HCT116 (cell line): ENCODE measurements around the gene SPX. TPM values are rescaled to one million over a fixed set of nuclear protein-coding genes. Genes with fewer than 3 reads are reported as not detected.
A peak's percentile ranks its signal among the peaks of the same experiment; 100 is the strongest.

Experiments used
- ATAC-seq: fragments of 200-7000 bp; cut with Tn5 transposase; 2 replicates; pipeline ENCODE4 v1.9.1; 2020; ENCODE audit warnings: mild to moderate bottlenecking, moderate library complexity
- BruUV-seq: library from RNA; stranded (reverse); fragments of 400-500 nt; replicated peaks from 2 replicates; lab custom pipeline; 2021; lab: Mats Ljungman, UMichigan
- CTCF ChIA-PET: fragments of 300-600 bp; sonication (Branson Sonifier 250); formaldehyde crosslinking; loops from one replicate; lab custom pipeline; 2021; ENCODE audit warnings: antibody characterized with exemption; lab: Charles Lee
- POLR2A ChIA-PET: fragments of 300-600, 350-600 bp; sonication (Branson Sonifier 250); formaldehyde crosslinking; loops from one replicate; lab custom pipeline; 2021; ENCODE audit warnings: antibody characterized with exemption; lab: Charles Lee
- RAD21 ChIA-PET, 2 experiments: fragments of 300-600 bp; sonication (Branson Sonifier 250); formaldehyde crosslinking; loops; one replicate each; lab custom pipeline; 2023; ENCODE audit warnings: low total read pairs in 2 of 2; ENCODE audit not compliant: uncharacterized antibody in 2 of 2, unreplicated experiment in 2 of 2, low non-redundant PET in 1 of 2; lab: Charles Lee
- DNase-seq: peaks from one replicate; pipeline ENCODE4 v3.0.0-alpha.2; 2010; ENCODE audit warnings: low read depth, low spot score
- H2AFZ ChIP-seq: fragments of 200-600 bp; shearing (Covaris generic), sonication (generic); 2 replicates; pipeline ENCODE4 v1.6.1; 2017; ENCODE audit warnings: low read depth, mixed run types, mixed read lengths, antibody characterized with exemption, low read length; ENCODE audit not compliant: poor library complexity, severe bottlenecking
- H3K27ac ChIP-seq: 2 replicates; pipeline ENCODE4 v1.5.1; 2012; ENCODE audit warnings: low read depth, low read length
- H3K27me3 ChIP-seq: fragments of 200-600 bp; sonication (generic); 2 replicates; pipeline ENCODE4 v1.6.1; 2016; ENCODE audit warnings: mixed run types, low read length, mixed read lengths; ENCODE audit not compliant: insufficient read depth
- H3K36me3 ChIP-seq, 2 experiments: fragments of 200-500 bp in 1 of 2; fragments of 200-600 bp in 1 of 2; sonication (Bioruptor generic) in 1 of 2; sonication (generic) in 1 of 2; 2 replicates each; pipeline versions ENCODE4 v1.5.1 to v1.6.1; 2014 to 2016; ENCODE audit warnings: low read length in 2 of 2, inconsistent platforms in 1 of 2, mixed read lengths in 1 of 2, mixed run types in 1 of 2; ENCODE audit not compliant: insufficient read depth in 2 of 2, control insufficient read depth in 1 of 2
- H3K4me1 ChIP-seq, 2 experiments: fragments of 200-600 bp in 1 of 2; sonication (generic) in 1 of 2; 2 replicates each; pipeline versions ENCODE4 v1.5.1 to v1.6.1; 2012 to 2017; ENCODE audit warnings: low read length in 2 of 2, inconsistent platforms in 1 of 2, mild to moderate bottlenecking in 1 of 2, mixed read lengths in 1 of 2, mixed run types in 1 of 2, moderate library complexity in 1 of 2; ENCODE audit not compliant: insufficient read depth in 2 of 2, control insufficient read depth in 1 of 2
- H3K4me2 ChIP-seq: fragments of 200-600 bp; sonication (generic); 2 replicates; pipeline ENCODE4 v1.6.1; 2017; ENCODE audit warnings: mixed run types, low read length, mixed read lengths
- H3K4me3 ChIP-seq, 2 experiments: fragments of 200-600 bp in 1 of 2; sonication (generic) in 1 of 2; replicated peaks in 1 of 2; 2 replicates each; pipeline ENCODE4 v1.5.1; 2011 to 2016; ENCODE audit warnings: low read length in 2 of 2, control low read depth in 1 of 2, low read depth in 1 of 2, mild to moderate bottlenecking in 1 of 2, mixed read lengths in 1 of 2, mixed run types in 1 of 2
- H3K79me2 ChIP-seq: fragments of 200-600 bp; sonication (generic); 2 replicates; pipeline ENCODE4 v1.6.1; 2017; ENCODE audit warnings: mild to moderate bottlenecking, mixed run types, low read length, moderate library complexity, mixed read lengths; ENCODE audit not compliant: insufficient read depth
- H3K9ac ChIP-seq: fragments of 200-600 bp; sonication (generic); 2 replicates; pipeline ENCODE4 v1.6.1; 2016; ENCODE audit warnings: low read length, mixed read lengths
- H3K9me2 ChIP-seq: fragments of 200-600 bp; sonication (generic), shearing (Covaris generic); 2 replicates; pipeline ENCODE4 v1.6.1; 2017; ENCODE audit warnings: mixed run types, mild to moderate bottlenecking, moderate library complexity; ENCODE audit not compliant: insufficient read depth
- H3K9me3 ChIP-seq, 2 experiments: fragments of 200-500 bp in 1 of 2; fragments of 200-600 bp in 1 of 2; sonication (Bioruptor generic) in 1 of 2; sonication (generic) in 1 of 2; 2 replicates each; pipeline ENCODE4 v1.6.1; 2014 to 2017; ENCODE audit warnings: low read length in 2 of 2, mixed read lengths in 2 of 2, inconsistent platforms in 1 of 2, low read depth in 1 of 2, mild to moderate bottlenecking in 1 of 2, mixed run types in 1 of 2, moderate library complexity in 1 of 2; ENCODE audit not compliant: control insufficient read depth in 1 of 2, insufficient read depth in 1 of 2
- H4K20me1 ChIP-seq: fragments of 200-600 bp; sonication (generic), shearing (Covaris generic); 2 replicates; pipeline ENCODE4 v1.6.1; 2017; ENCODE audit warnings: mixed run types, mild to moderate bottlenecking, moderate library complexity; ENCODE audit not compliant: insufficient read depth
- CBX3 ChIP-seq: IDR thresholded peaks from 2 replicates; pipeline ENCODE4 v1.6.1; 2012; ENCODE audit warnings: low read depth
- CEBPB ChIP-seq: IDR thresholded peaks from 2 replicates; pipeline ENCODE4 v1.6.1; 2012; ENCODE audit warnings: low read depth
- EZH2 ChIP-seq: fragments of 200-600 bp; sonication (generic); IDR thresholded peaks from 2 replicates; pipeline ENCODE4 v1.6.1; 2017; ENCODE audit warnings: antibody characterized with exemption, mixed run types
- EZH2phosphoT487 ChIP-seq: fragments of 200-600 bp; IDR thresholded peaks from 2 replicates; pipeline ENCODE4 v1.6.1; 2018; ENCODE audit warnings: antibody characterized with exemption, borderline replicate concordance
- POLR2A ChIP-seq: IDR thresholded peaks from 2 replicates; pipeline ENCODE4 v1.7.0; 2011; ENCODE audit warnings: borderline replicate concordance; ENCODE audit not compliant: insufficient read depth, insufficient read length; ENCODE audit errors: extremely low read depth
- RAD21 ChIP-seq: IDR thresholded peaks from 2 replicates; pipeline ENCODE4 v1.6.1; 2012; ENCODE audit warnings: low read depth, mild to moderate bottlenecking
- SP1 ChIP-seq: IDR thresholded peaks from 2 replicates; pipeline ENCODE4 v1.6.1; 2012; ENCODE audit warnings: low read depth
- SRF ChIP-seq: IDR thresholded peaks from 2 replicates; pipeline ENCODE4 v1.6.1; 2012; ENCODE audit warnings: low read depth
- TCF7L2 ChIP-seq: IDR thresholded peaks from 2 replicates; pipeline ENCODE4 v1.7.0; 2011; ENCODE audit warnings: borderline replicate concordance, inconsistent platforms; ENCODE audit not compliant: insufficient read depth, insufficient read length; ENCODE audit errors: extremely low read depth
- YY1 ChIP-seq: IDR thresholded peaks from 2 replicates; pipeline ENCODE4 v1.6.1; 2011; ENCODE audit warnings: low read length, low read depth, moderate library complexity, mild to moderate bottlenecking; ENCODE audit not compliant: insufficient replicate concordance; ENCODE audit errors: extremely low read depth
- ZNF274 ChIP-seq: fragments of 200-500 bp; sonication (Bioruptor generic); IDR thresholded peaks from 2 replicates; pipeline ENCODE4 v1.6.1; 2014; ENCODE audit warnings: mild to moderate bottlenecking, low read depth, low read length, inconsistent platforms
- intact Hi-C: fragments of 100-400 bp; cut with micrococcal nuclease; formaldehyde crosslinking; loops from 2 replicates; pipeline ENCODE4 v1.10.0; 2022
- total RNA-seq: library from RNA; stranded (reverse); gene quantifications from one replicate; pipeline ENCODE4 v1.2.1, GENCODE V29; 2021; ENCODE audit not compliant: unreplicated experiment
- TF ChIP-seq, protein P1 (sequence below): IDR thresholded peaks from 2 replicates; pipeline ENCODE4 v1.6.1; 2011; ENCODE audit warnings: mild to moderate bottlenecking, low read length, moderate library complexity; ENCODE audit not compliant: insufficient replicate concordance; ENCODE audit errors: extremely low read depth
- TF ChIP-seq, protein P2 (sequence below), 3 experiments: fragments of 200-600 bp in 1 of 3; sonication (generic) in 1 of 3; IDR thresholded peaks in 2 of 3; conservative IDR thresholded peaks in 1 of 3; 2 replicates each; pipeline ENCODE4 v1.5.1; 2012 to 2017; ENCODE audit warnings: low read depth in 2 of 3, low read length in 2 of 3, antibody characterized with exemption in 1 of 3, borderline replicate concordance in 1 of 3, control low read depth in 1 of 3, mild to moderate bottlenecking in 1 of 3, mixed read lengths in 1 of 3, mixed run types in 1 of 3, moderate library complexity in 1 of 3; ENCODE audit not compliant: insufficient read depth in 1 of 3
- TF ChIP-seq, protein P3 (sequence below): IDR thresholded peaks from 2 replicates; pipeline ENCODE4 v1.6.1; 2012
- TF ChIP-seq, protein P4 (sequence below): IDR thresholded peaks from 2 replicates; pipeline ENCODE4 v1.6.1; 2012; ENCODE audit warnings: low read depth
- TF ChIP-seq, protein P5 (sequence below): IDR thresholded peaks from 2 replicates; pipeline ENCODE4 v1.6.1; 2012

SPX gene
- total RNA-seq, 1 experiment from 2014 or later = 0.76 TPM

DNA sequence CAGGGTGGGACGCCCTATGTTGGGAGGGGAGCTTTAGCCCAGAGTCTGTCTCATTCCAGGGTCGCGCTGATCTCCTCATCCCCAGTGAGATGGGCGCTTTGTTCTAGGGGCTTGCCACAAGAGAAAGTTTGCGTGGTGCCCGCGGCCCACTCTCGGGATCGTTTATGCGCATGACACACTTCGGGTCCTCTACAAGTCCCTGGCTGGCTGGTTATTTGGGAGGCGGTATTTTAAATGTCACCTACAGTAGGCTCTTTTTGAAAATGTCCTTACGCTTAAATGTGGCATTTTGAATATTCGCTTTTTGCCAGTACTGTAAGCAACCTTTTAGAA lies 24.0 kb upstream of the SPX start:
- Histone ChIP-seq H3K9me2 (no peaks in the 10 kb centered on the region), H3K9me3 (no peaks in the 10 kb centered on the region), H3K4me1 (peaks cover 13 to 19% of the 10 kb centered on the region in 2 experiments; a peak in 3 of 4 replicates), H3K79me2 (peaks cover 66% of the 10 kb centered on the region), H3K27me3 (no peaks in the 10 kb centered on the region), H3K9ac (peak overlapping the region; percentile 93), H2AFZ (peak overlapping the region; percentile 31), H3K27ac (peak overlapping the region; percentile 62), H4K20me1 (no peaks in the 10 kb centered on the region), H3K4me2 (peak overlapping the region; percentile 81), H3K36me3 (no peaks in the 10 kb centered on the region), H3K4me3 (peak overlapping the region; percentile 81 to 94)
- intact Hi-C loops = no loop called here
- ChIA-PET POLR2A (no interaction called here), CTCF (no interaction called here), RAD21 (no interaction called here)
- peak; percentile 25 for ATAC-seq
- TF ChIP-seq CBX3 (no peak), YY1 (no peak), RAD21 (no peak), ZNF274 (no peak), SRF (no peak), EZH2 (no peak), TCF7L2 (no peak), POLR2A (no peak), CEBPB (no peak), SP1 (no peak), EZH2phosphoT487 (no peak)
- TF ChIP-seq, protein P1, sequence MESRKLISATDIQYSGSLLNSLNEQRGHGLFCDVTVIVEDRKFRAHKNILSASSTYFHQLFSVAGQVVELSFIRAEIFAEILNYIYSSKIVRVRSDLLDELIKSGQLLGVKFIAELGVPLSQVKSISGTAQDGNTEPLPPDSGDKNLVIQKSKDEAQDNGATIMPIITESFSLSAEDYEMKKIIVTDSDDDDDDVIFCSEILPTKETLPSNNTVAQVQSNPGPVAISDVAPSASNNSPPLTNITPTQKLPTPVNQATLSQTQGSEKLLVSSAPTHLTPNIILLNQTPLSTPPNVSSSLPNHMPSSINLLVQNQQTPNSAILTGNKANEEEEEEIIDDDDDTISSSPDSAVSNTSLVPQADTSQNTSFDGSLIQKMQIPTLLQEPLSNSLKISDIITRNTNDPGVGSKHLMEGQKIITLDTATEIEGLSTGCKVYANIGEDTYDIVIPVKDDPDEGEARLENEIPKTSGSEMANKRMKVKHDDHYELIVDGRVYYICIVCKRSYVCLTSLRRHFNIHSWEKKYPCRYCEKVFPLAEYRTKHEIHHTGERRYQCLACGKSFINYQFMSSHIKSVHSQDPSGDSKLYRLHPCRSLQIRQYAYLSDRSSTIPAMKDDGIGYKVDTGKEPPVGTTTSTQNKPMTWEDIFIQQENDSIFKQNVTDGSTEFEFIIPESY = no peak
- TF ChIP-seq, protein P2, sequence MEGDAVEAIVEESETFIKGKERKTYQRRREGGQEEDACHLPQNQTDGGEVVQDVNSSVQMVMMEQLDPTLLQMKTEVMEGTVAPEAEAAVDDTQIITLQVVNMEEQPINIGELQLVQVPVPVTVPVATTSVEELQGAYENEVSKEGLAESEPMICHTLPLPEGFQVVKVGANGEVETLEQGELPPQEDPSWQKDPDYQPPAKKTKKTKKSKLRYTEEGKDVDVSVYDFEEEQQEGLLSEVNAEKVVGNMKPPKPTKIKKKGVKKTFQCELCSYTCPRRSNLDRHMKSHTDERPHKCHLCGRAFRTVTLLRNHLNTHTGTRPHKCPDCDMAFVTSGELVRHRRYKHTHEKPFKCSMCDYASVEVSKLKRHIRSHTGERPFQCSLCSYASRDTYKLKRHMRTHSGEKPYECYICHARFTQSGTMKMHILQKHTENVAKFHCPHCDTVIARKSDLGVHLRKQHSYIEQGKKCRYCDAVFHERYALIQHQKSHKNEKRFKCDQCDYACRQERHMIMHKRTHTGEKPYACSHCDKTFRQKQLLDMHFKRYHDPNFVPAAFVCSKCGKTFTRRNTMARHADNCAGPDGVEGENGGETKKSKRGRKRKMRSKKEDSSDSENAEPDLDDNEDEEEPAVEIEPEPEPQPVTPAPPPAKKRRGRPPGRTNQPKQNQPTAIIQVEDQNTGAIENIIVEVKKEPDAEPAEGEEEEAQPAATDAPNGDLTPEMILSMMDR (IDR thresholded peaks at IDR 0.05 in 2 of 3, conservative IDR thresholded peaks at IDR 0.05 in 1 of 3; ENCODE audit: borderline replicate concordance in 1 of 3, insufficient read depth in 1 of 3, low read depth in 2 of 3, low read length in 2 of 3) = no peak
- TF ChIP-seq, protein P3, sequence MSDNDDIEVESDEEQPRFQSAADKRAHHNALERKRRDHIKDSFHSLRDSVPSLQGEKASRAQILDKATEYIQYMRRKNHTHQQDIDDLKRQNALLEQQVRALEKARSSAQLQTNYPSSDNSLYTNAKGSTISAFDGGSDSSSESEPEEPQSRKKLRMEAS = no peak
- TF ChIP-seq, protein P4, sequence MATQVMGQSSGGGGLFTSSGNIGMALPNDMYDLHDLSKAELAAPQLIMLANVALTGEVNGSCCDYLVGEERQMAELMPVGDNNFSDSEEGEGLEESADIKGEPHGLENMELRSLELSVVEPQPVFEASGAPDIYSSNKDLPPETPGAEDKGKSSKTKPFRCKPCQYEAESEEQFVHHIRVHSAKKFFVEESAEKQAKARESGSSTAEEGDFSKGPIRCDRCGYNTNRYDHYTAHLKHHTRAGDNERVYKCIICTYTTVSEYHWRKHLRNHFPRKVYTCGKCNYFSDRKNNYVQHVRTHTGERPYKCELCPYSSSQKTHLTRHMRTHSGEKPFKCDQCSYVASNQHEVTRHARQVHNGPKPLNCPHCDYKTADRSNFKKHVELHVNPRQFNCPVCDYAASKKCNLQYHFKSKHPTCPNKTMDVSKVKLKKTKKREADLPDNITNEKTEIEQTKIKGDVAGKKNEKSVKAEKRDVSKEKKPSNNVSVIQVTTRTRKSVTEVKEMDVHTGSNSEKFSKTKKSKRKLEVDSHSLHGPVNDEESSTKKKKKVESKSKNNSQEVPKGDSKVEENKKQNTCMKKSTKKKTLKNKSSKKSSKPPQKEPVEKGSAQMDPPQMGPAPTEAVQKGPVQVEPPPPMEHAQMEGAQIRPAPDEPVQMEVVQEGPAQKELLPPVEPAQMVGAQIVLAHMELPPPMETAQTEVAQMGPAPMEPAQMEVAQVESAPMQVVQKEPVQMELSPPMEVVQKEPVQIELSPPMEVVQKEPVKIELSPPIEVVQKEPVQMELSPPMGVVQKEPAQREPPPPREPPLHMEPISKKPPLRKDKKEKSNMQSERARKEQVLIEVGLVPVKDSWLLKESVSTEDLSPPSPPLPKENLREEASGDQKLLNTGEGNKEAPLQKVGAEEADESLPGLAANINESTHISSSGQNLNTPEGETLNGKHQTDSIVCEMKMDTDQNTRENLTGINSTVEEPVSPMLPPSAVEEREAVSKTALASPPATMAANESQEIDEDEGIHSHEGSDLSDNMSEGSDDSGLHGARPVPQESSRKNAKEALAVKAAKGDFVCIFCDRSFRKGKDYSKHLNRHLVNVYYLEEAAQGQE = no peak
- TF ChIP-seq, protein P5, sequence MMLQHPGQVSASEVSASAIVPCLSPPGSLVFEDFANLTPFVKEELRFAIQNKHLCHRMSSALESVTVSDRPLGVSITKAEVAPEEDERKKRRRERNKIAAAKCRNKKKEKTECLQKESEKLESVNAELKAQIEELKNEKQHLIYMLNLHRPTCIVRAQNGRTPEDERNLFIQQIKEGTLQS = no peak
- no TSS peak for BruUV-seq
- no peak for DNase-seq
